SW 1271 (cell line): ENCODE results near the gene HIVEP3.
"Not testable (repeated sequence)": the region's sequence is repeated elsewhere in the genome, so short reads cannot be mapped to it uniquely, and the experiment has no call there.

ENCODE experiments used
- DNase-seq, 2 experiments: peaks; one replicate each; lab custom pipeline; 2025; lab: John Stamatoyannopoulos, UW

The HIVEP3 gene

DNA sequence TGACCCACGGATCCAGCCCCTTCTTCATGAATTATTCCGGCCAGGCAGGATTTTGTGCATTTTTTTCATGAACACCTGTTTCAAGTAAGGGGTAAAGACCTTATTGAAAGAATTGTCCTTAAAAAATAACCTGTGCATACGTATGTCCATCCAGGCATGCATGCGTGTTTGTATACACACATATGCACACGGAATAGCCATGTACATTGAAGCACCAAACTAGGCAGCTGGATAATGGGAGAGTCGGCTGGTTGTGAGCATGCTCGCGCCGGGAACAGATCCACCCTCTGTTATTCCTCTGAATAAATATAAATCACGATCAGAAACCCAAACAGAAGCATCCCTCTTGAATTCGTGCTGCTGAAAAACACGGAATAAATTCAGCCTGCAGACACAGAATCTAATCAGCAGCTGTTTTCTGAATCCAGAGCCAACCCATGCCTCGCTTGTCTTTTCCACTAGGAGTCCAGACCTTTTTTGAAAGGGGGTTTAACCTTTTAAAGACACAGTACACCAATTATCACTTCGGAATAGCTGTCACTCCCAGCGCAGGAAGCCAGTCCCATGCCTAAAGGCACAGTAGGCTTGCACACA is at the start of gene HIVEP3:
Gene HIVEP3, minus strand, starts transcription at position 473 of the 594 bp plus-strand sequence.
- peak in 1 of 2 experiments; percentile 23 for DNase-seq

DNA sequence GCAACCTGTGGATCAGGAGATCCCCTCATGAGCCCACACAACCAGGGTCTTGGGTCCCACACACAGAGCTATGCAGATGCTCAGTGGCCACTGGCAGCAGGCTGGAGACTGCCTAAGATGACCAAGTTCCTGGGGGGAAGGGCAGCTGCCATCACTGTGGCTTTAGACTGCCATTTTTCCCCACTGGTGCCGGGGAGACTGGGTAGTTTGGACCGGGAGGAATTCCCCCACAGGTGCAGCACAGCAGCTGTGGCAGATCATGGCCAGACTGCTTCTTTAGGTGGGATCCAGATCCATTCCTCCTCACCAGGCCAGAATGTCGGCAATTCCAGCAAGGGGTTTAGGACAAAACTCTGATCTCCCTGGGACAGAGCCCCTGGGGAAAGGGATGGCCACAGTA is 45.7 kb upstream of the HIVEP3 start:
- DNase-seq = no peak

DNA sequence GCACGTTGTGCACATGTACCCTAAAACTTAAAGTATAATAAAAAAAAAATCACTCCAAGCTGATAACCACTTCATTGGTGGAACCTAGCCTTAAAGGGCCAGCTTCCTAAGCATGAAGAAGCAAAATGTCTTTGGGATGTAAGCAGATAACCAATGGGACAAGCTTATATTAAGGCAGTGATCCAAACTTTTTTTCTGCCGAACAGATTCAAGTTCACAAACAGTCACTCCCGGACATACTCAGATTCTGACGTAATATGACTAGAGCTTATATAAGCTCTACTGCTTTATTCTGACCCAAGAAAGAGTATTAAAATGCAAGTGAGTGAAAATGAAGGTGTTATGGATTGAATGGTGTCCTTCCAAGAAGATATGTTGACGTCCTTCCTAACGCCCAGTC is 44.9 kb upstream of the HIVEP3 start:
- no peak for DNase-seq

DNA sequence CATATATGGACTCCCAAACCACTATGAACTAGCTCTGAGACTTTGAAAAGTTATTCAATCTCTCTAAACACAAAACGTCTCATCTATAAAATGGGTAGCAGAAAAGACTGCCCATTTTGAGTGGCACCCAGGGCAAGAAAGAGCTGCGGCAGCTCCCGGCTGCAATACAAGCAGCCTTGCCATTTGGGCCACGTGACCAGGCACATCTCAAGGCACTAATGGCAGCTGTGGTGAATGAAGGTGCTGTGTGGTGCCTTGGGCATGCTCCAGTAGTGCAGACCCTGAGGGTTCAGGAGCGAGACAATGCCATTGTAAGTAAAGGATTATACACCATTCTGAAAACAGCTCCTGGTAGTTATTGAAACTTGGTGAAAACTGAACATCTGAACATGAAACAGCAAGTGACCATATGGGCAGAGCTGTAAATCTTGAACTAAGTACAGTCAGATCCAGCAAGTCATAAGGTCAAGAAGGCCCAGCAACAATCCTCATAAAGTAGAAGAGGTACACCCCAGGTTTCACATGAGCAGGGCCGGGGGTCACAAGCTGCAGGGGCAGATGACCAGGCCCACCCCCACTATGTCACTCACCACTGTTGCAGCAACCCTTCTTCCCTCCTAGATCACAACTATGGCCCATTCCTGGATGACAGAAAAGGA is 39.4 kb upstream of the HIVEP3 start:
- no peak for DNase-seq

- DNase-seq = no peak
Measured at GRCh38 chr1:41957568-41957967, 38.8 kb upstream of the HIVEP3 start.

DNA sequence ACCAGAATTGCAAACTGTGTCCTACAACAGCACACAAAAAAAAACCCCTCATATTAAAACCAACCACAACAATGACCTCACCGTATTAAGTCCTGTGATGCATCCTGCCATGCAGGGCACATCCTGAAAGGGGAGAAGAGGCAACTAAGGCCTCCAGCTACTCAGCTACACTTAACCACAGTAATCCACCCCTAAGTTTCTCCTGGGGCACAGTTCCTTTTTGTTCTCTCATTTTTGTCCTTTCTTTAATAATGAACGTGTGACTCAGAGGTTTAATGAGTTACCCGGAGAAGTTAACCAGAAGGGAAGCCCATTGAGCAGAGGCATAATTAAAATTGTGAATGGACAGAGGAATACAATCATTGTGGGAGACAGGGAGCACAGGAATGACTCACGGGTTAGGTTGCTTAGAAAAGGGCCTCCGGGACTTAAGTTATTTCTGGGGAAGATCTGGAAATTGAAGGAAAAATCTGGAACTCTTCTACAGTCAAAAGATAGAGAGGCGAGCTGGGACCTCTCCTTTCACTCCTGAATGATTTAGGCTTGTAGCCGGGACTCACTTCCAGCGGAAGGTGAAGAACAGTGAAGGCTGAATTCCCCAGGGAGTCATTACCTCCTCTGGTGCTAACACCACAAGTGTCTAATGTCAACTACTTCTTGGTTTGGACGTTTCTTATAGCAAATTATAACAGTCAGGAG is 36.9 kb upstream of the HIVEP3 start:
- DNase-seq = peak in 1 of 2 experiments; percentile 31

DNA sequence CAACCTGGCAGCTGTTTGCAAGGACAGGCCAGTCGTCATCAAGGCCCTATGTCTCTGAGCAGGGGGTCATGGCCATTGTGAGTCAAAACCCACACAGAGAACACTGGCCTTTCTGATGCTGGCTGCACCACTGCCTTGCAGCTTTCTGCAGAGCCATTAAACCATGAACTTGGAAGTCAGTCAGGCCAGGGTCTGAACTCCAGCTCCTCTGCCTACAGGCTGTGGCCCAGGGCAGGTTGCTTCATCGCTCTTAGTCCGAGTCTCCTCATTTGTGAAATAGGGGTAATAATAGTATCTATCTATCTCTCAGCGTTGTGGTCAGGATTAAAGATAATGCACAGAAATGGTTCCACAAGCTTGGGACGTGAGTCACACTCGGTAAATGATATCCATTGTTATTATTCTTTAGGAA is 35.8 kb upstream of the HIVEP3 start:
- DNase-seq = peak in 1 of 2 experiments; percentile 7

DNA sequence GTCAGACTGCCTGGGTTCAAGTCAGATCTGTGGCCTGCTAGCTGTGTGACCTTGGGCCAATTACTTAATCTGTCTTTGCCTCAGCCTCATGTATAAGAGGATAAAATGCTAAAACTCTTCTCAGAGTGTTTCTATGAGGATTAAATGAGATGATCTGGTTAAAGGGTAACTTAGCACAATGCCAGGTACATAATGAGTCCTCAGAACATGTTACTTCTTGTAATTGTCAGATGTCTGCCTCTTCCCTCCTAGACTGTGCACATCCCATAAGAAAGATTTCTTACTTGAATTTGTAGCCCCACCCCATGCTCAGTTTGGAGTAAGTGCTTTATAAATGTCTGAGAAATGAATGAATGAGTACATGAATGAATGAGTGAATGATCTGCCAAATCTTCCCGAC is 34.6 kb upstream of the HIVEP3 start:
- no peak for DNase-seq

- DNase-seq = no peak
Measured at GRCh38 chr1:41952208-41952607, 33.5 kb upstream of the HIVEP3 start.

- DNase-seq = not testable (repeated sequence)
Measured at GRCh38 chr1:41951492-41951891, 32.8 kb upstream of the HIVEP3 start.

GRCh38 chr1:41950820-41951219 is 32.1 kb upstream of the HIVEP3 start:
- DNase-seq = no peak

- not testable (repeated sequence) for DNase-seq
Measured at GRCh38 chr1:41945946-41946345, 27.2 kb upstream of the HIVEP3 start.

DNA sequence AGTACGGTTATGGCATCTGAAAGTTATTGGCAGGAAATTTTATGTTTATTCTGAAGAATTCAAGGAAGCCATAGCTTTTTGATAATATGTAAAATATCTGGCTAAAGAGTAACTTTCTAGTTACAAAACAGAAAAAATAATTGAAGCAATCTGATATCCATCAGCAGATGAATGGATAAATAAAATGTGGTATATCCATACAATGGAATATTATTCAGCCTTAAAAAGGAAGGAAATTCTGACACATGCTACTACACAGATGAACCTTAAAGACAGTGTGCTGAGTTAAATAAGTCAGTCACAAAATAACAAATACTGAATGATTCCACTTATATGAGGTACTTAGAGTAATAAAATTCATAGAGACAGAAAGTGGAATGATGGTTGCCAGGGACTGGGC is 25.0 kb upstream of the HIVEP3 start:
- DNase-seq = no peak

DNA sequence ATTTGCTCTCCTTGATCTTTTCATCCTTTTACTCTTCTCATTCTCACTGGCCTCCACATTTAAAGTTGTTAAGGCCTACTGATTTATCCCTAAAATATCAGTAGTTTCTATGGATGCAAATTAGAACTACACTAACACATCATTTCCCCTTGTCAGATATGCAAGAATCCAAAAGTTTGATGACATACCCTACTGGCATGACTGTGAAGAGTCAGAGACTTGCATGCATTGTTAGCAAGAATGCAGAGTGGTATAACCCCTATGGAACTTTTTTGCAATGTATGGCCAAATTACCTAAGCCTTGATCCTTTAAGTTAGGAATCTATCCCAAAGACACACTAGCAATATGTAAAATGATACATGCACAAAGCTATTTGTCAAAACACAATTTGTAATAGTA is 23.6 kb upstream of the HIVEP3 start:
- DNase-seq = no peak

- DNase-seq = no peak
Measured at GRCh38 chr1:41941381-41941780, 22.7 kb upstream of the HIVEP3 start.

DNA sequence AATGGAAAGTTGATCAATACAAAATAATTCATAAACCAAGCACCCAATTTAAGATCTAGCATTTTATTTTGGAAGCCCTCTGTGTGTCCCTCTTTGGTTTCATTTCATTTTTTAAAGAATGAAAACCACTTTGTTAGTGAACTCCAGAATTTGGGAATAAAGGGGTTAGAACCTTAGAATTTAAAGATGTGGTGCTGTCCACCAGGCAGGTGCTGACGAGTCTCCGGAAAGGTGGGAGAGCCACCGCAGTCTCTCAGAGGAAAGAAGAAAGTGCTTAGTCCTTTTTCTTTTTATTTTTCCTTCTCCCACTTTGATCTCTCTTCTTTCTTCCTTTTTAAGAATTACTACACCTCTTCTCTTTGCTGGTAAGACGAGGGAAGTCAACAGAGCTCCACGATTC is 20.5 kb upstream of the HIVEP3 start:
- DNase-seq = no peak

DNA sequence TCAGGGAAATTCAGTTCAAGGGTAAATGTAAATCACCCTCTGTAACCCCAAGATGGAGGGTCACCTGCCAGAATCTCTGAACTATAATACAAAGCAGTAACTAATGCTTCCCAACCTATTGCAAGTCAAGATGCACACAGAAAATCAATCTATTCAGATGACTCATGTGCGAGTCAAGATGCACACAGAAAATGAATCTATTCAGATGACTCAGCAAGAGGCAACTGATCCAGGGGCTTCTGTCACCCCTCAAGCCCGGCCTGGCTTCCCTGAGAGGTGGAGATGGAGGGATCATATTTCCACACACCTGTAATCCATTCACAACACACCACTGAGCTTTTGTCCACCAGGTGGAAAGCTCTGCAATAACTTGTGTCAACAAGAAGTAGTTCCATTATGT is 17.4 kb upstream of the HIVEP3 start:
- peak in 1 of 2 experiments; percentile 5 for DNase-seq

- no peak for DNase-seq
Measured at GRCh38 chr1:41935226-41935625, 16.5 kb upstream of the HIVEP3 start.

DNA sequence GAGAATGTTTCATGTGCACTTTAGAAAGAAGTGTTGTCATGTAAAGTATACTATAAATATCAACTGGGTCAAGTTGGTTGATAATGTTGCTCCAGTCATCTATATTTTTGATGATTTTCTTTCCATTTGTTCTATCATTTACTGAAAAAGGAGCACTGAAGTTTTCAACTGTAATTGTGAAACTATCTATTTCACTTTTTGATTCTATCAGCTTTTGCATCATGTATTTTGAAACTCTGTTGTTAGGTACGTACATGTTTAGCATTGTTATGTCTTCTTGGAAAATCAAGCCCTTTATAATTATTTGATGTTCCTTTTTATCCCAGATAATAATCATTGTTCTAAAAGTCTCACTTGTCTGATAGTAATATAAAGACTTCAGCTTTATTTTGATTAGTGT is 14.4 kb upstream of the HIVEP3 start:
- DNase-seq = no peak

GRCh38 chr1:41931578-41931977 is 12.9 kb upstream of the HIVEP3 start:
- no peak for DNase-seq

DNA sequence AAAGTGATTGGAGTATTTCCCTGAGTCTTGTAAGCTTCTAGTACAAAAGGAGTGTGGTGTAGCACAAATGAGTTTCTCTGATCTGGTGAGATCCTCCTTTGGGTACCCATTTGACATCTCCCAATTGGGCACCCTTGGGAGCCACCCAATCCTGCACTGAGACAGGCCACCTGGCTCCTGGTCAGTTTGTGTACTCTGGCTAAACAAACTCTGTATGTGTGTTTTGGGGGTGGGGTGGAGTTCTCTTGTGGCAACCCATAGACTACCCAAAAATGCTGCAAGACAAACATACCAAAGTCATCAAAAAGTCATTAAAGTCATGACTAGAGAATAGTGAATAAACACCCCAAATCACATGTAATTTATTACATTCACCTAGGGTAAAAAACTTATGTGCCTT is 8.4 kb upstream of the HIVEP3 start:
- DNase-seq = no peak

DNA sequence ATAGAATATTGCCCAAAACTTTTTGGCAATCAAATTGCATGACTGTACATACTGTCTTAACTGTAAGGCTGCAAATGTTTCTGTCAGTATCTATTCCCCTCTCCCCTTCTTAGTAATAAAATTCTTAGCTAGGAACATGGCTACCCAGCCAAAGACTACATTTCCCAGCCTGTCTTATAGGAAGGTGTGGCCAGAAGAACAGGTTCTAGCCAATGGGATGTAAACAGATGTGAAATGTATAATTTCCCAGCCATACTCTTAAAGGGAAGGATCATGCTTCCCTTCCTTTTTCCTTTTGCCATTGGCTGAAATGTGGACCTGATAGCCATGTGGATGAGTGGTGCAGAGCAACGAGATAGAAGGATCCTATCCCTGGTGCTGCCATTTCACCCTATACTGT is 7.0 kb upstream of the HIVEP3 start:
- DNase-seq = peak in 1 of 2 experiments; percentile 6

DNA sequence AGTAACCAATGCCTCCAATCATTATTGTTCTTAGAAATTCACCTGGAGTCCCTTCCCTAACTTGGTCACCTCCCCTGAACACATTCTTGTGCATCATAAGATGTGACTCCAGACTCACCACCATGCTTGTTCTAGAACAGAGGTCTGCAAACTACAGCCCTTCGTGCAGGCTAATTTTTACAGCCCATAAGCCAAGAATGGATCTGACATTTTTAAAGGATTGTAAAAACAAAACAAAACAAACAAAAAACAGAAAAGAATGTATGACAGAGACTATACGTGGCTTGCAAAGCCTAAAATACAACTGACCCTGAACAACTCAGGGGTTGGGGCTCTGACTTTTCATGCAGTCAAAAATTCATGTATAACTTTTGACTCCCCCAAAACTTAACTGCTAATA is 6.2 kb upstream of the HIVEP3 start:
- DNase-seq = no peak
